GM23338 (cell line): ENCODE data around the gene LRIG3. TPM values are rescaled to one million over a fixed set of nuclear protein-coding genes. Genes with fewer than 3 reads are reported as not detected.

Experiments used
- ATAC-seq: fragments of 200-7000 bp; cut with Tn5 transposase; 3 replicates; pipeline ENCODE4 v1.9.1; 2020
- DNase-seq: peaks from one replicate; pipeline ENCODE4 v3.0.0-alpha.2; 2015; ENCODE audit warnings: low spot score
- H2AFZ ChIP-seq: fragments of 200-600 bp; sonication (generic); 2 replicates; pipeline ENCODE4 v1.8.0; 2016; ENCODE audit warnings: antibody characterized with exemption, mild to moderate bottlenecking, moderate library complexity
- H3F3A ChIP-seq: fragments of 200-600 bp; sonication (generic); replicated peaks from 2 replicates; pipeline ENCODE4 v1.8.0; 2017; ENCODE audit warnings: antibody characterized with exemption, mixed run types, low read depth
- H3K27ac ChIP-seq: fragments of 200-600 bp; sonication (generic); 2 replicates; pipeline ENCODE4 v1.6.1; 2016; ENCODE audit warnings: low read depth
- H3K27me3 ChIP-seq: fragments of 200-600 bp; sonication (generic); 2 replicates; pipeline ENCODE4 v1.8.0; 2016; ENCODE audit warnings: mild to moderate bottlenecking, mixed run types, moderate library complexity; ENCODE audit not compliant: insufficient read depth
- H3K36me3 ChIP-seq: fragments of 200-600 bp; sonication (generic); 2 replicates; pipeline ENCODE4 v1.8.0; 2016; ENCODE audit warnings: mild to moderate bottlenecking; ENCODE audit not compliant: insufficient read depth
- H3K4me1 ChIP-seq: fragments of 200-600 bp; sonication (generic); 2 replicates; pipeline ENCODE4 v1.8.0; 2016; ENCODE audit warnings: mild to moderate bottlenecking, moderate library complexity; ENCODE audit not compliant: insufficient read depth
- H3K4me2 ChIP-seq: fragments of 200-600 bp; sonication (generic); 2 replicates; pipeline ENCODE4 v1.7.1; 2017; ENCODE audit warnings: mixed run types
- H3K4me3 ChIP-seq: fragments of 200-600 bp; sonication (generic); 2 replicates; pipeline ENCODE4 v1.6.1; 2016; ENCODE audit warnings: mixed run types
- H3K79me2 ChIP-seq: fragments of 200-600 bp; sonication (generic); replicated peaks from 2 replicates; pipeline ENCODE4 v1.8.0; 2017; ENCODE audit warnings: mild to moderate bottlenecking; ENCODE audit not compliant: insufficient read depth
- H3K9me2 ChIP-seq: fragments of 200-600 bp; sonication (generic); 2 replicates; pipeline ENCODE4 v1.8.0; 2017; ENCODE audit not compliant: insufficient read depth
- H4K20me1 ChIP-seq: fragments of 200-600 bp; sonication (generic); replicated peaks from 2 replicates; pipeline ENCODE4 v1.8.0; 2017; ENCODE audit warnings: mild to moderate bottlenecking; ENCODE audit not compliant: insufficient read depth
- H3K27ac Mint-ChIP-seq: 2 replicates; pipeline ENCODE4 v1.8.0; 2020; ENCODE audit warnings: inconsistent platforms, mild to moderate bottlenecking, moderate library complexity, mixed read lengths
- H3K27me3 Mint-ChIP-seq: 3 replicates; pipeline ENCODE4 v1.8.0; 2022; ENCODE audit warnings: low read depth, mild to moderate bottlenecking, moderate library complexity, mixed read lengths, inconsistent platforms; ENCODE audit not compliant: insufficient read depth, poor library complexity
- H3K36me3 Mint-ChIP-seq: 3 replicates; pipeline ENCODE4 v1.8.0; 2021; ENCODE audit warnings: low read depth, mild to moderate bottlenecking, inconsistent platforms, moderate library complexity, mixed read lengths
- H3K4me1 Mint-ChIP-seq: 3 replicates; pipeline ENCODE4 v1.8.0; 2020; ENCODE audit warnings: mild to moderate bottlenecking, inconsistent platforms, mixed read lengths
- H3K4me3 Mint-ChIP-seq: 3 replicates; pipeline ENCODE4 v1.8.0; 2021; ENCODE audit warnings: moderate library complexity, mild to moderate bottlenecking, inconsistent platforms, mixed read lengths
- H3K9me3 Mint-ChIP-seq: 3 replicates; pipeline ENCODE4 v1.8.0; 2020; ENCODE audit warnings: moderate library complexity, mild to moderate bottlenecking, inconsistent platforms, mixed read lengths
- CREB1 ChIP-seq: fragments of 250-450 bp; sonication (Bioruptor Pico); IDR thresholded peaks from 2 replicates; pipeline ENCODE4 v1.5.0; 2020; ENCODE audit warnings: low read depth, mild to moderate bottlenecking, moderate library complexity
- CTCF ChIP-seq, 2 experiments: fragments of 200-600 bp in 1 of 2; sonication (generic) in 1 of 2; conservative IDR thresholded peaks; 2 replicates each; pipeline versions ENCODE4 v1.5.1 to v1.6.1; 2016 to 2017; ENCODE audit warnings: antibody characterized with exemption in 2 of 2, low read depth in 2 of 2, mild to moderate bottlenecking in 2 of 2, moderate library complexity in 1 of 2
- ETS1 ChIP-seq: IDR thresholded peaks from 2 replicates; pipeline ENCODE4 v1.6.1; 2016; ENCODE audit warnings: antibody characterized with exemption
- EZH2 ChIP-seq: fragments of 200-600 bp; sonication (generic); IDR thresholded peaks from one replicate; pipeline ENCODE4 v1.8.0; 2017; ENCODE audit warnings: antibody characterized with exemption, mild to moderate bottlenecking, low read depth; ENCODE audit not compliant: unreplicated experiment
- EZH2phosphoT487 ChIP-seq: fragments of 200-600 bp; sonication (generic); IDR thresholded peaks from one replicate; pipeline ENCODE4 v1.8.1; 2018; ENCODE audit warnings: antibody characterized with exemption; ENCODE audit not compliant: unreplicated experiment
- JUNB ChIP-seq: IDR thresholded peaks from one replicate; pipeline ENCODE4 v1.6.1; 2016; ENCODE audit warnings: antibody characterized with exemption; ENCODE audit not compliant: unreplicated experiment
- NANOG ChIP-seq: IDR thresholded peaks from 2 replicates; pipeline ENCODE4 v1.6.1; 2016; ENCODE audit warnings: antibody characterized with exemption, borderline replicate concordance
- POLR2AphosphoS5 ChIP-seq: IDR thresholded peaks from 2 replicates; pipeline ENCODE4 v1.6.1; 2016; ENCODE audit warnings: antibody characterized with exemption, low read depth
- REST ChIP-seq: IDR thresholded peaks from one replicate; pipeline ENCODE4 v1.6.1; 2018; ENCODE audit warnings: antibody characterized with exemption; ENCODE audit not compliant: unreplicated experiment
- STAT1 ChIP-seq: IDR thresholded peaks from one replicate; pipeline ENCODE4 v1.6.1; 2016; ENCODE audit warnings: antibody characterized with exemption; ENCODE audit not compliant: unreplicated experiment
- ZNF114 ChIP-seq: fragments of 250-450 bp; sonication (Bioruptor Pico); IDR thresholded peaks from 2 replicates; pipeline ENCODE4 v1.5.0; 2020; ENCODE audit warnings: mild to moderate bottlenecking, moderate library complexity
- ZNF331 ChIP-seq: fragments of 250-450 bp; sonication (Bioruptor Pico); IDR thresholded peaks from 2 replicates; pipeline ENCODE4 v1.5.0; 2020; ENCODE audit warnings: low read depth, mild to moderate bottlenecking, moderate library complexity
- ZNF462 ChIP-seq: fragments of 250-450 bp; sonication (Bioruptor Pico); IDR thresholded peaks from 2 replicates; pipeline ENCODE4 v1.5.0; 2020; ENCODE audit warnings: mild to moderate bottlenecking, moderate library complexity
- polyA plus RNA-seq: library from polyadenylated mRNA; unstranded; fragments of >200 nt; fragmentation: Nextera tagmentation; extraction: Ambion mirVana; gene quantifications from 2 replicates; pipeline ENCODE4 v1.2.1, GENCODE V29; 2016
- total RNA-seq: library from RNA; depleted of rRNA; stranded (reverse); fragments of >200 nt; shearing (Covaris generic); gene quantifications from 2 replicates; pipeline ENCODE4 v1.2.3, GENCODE V29; 2014

LRIG3 gene
- total and polyA plus RNA-seq, 2 experiments from 2014 or later = 1.6 to 7.5 TPM

GRCh38 chr12:58897969-58898368 lies 22.3 kb downstream of the LRIG3 start (continued):
- TF ChIP-seq STAT1 = no peak

GRCh38 chr12:58896278-58896677 lies 24.0 kb downstream of the LRIG3 start:
- Histone ChIP-seq H3K4me3 (no peak overlapping the region), H2AFZ (no peak overlapping the region), H3K36me3 (no peaks in the 10 kb centered on the region), H3K79me2 (no peaks in the 10 kb centered on the region), H3K4me2 (no peak overlapping the region), H3K4me1 (no peaks in the 10 kb centered on the region; the same call in 1 of the 2 replicates), H3K27me3 (no peaks in the 10 kb centered on the region), H4K20me1 (no peaks in the 10 kb centered on the region), H3F3A (no peaks in the 10 kb centered on the region), H3K27ac (no peak overlapping the region), H3K9me2 (no peaks in the 10 kb centered on the region)
- H3K4me1 Mint-ChIP-seq = peaks cover 17% of the 10 kb centered on the region
- DNase-seq = no peak
- H3K9me3 Mint-ChIP-seq = no peaks in the 10 kb centered on the region
- no peaks in the 10 kb centered on the region for H3K36me3 Mint-ChIP-seq
- TF ChIP-seq REST (no peak), ZNF114 (CRISPR knock-in tag) (no peak), EZH2 (no peak), EZH2phosphoT487 (no peak), ZNF331 (CRISPR knock-in tag) (no peak), POLR2AphosphoS5 (no peak), CTCF (conservative IDR thresholded peaks at IDR 0.05; ENCODE audit: low read depth in 2 of 2) (no peak), CREB1 (CRISPR knock-in tag) (no peak), JUNB (no peak), NANOG (no peak), ZNF462 (CRISPR knock-in tag) (no peak), ETS1 (no peak), STAT1 (no peak)
- H3K27ac Mint-ChIP-seq = no peak overlapping the region
- peaks cover 1% of the 10 kb centered on the region for H3K27me3 Mint-ChIP-seq
- no peak for ATAC-seq
- no peak overlapping the region for H3K4me3 Mint-ChIP-seq
